Retinal pigment epithelial cell (primary cell): ENCODE results near the gene AKAP8L.

Source experiments
- DNase-seq: peaks from one replicate; pipeline ENCODE4 v3.0.0-alpha.2; 2010; ENCODE audit warnings: low read depth
- H3K4me3 ChIP-seq: 2 replicates; pipeline ENCODE4 v1.5.1; 2011; ENCODE audit warnings: mild to moderate bottlenecking, low read length, control low read depth, moderate library complexity
- TF ChIP-seq, protein P1 (sequence below): conservative IDR thresholded peaks from 2 replicates; pipeline ENCODE4 v1.5.1; 2011; ENCODE audit warnings: low read depth, low read length, control low read depth, inconsistent platforms

Gene AKAP8L

GRCh38 chr19:15418579-15419412, at the start of gene AKAP8L:
TSS of gene AKAP8L (minus strand) at chr19:15418988. CDS start at chr19:15418923, 65 bp downstream.
- peak; percentile 99 for DNase-seq
- peak within 1 kb of the TSS; percentile 96 for H3K4me3 ChIP-seq
- TF ChIP-seq, protein P1, sequence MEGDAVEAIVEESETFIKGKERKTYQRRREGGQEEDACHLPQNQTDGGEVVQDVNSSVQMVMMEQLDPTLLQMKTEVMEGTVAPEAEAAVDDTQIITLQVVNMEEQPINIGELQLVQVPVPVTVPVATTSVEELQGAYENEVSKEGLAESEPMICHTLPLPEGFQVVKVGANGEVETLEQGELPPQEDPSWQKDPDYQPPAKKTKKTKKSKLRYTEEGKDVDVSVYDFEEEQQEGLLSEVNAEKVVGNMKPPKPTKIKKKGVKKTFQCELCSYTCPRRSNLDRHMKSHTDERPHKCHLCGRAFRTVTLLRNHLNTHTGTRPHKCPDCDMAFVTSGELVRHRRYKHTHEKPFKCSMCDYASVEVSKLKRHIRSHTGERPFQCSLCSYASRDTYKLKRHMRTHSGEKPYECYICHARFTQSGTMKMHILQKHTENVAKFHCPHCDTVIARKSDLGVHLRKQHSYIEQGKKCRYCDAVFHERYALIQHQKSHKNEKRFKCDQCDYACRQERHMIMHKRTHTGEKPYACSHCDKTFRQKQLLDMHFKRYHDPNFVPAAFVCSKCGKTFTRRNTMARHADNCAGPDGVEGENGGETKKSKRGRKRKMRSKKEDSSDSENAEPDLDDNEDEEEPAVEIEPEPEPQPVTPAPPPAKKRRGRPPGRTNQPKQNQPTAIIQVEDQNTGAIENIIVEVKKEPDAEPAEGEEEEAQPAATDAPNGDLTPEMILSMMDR: peak; percentile 76

DNA sequence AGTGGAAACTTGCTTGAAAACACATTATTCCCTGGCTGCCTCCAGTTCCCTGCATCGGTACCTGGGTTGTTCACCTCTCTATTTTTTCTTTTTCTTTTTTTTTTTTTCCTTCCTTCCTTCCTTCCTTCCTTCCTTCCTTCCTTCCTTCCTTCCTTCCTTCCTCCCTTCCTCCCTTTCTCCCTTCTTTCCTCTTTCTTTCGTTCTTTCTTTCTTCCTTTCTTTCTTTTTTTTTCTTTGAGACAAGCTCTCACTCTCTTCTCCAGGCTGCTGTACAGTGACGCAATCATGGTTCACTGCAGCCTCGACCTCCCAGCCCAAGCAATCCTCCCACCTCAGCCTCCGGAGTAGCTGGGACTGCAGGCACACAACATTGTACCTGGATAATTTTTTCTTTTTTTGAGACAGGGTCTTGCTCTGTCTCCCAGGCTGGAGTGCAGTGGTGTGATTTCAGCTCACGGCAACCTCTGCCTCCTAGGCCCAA, 49.0 kb upstream of the AKAP8L start:
- no peak for DNase-seq
- TF ChIP-seq, protein P1: no peak
- H3K4me3 ChIP-seq: no peak overlapping the region

GRCh38 chr19:15466851-15467733, 48.3 kb upstream of the AKAP8L start:
- DNase-seq: no peak
- TF ChIP-seq, protein P1: no peak
- H3K4me3 ChIP-seq: no peak overlapping the region

GRCh38 chr19:15464394-15465385, 45.9 kb upstream of the AKAP8L start, which contains the start of gene RASAL3:
TSS of gene RASAL3 (minus strand) at chr19:15464544. CDS start at chr19:15464358, 186 bp downstream.
- DNase-seq: no peak
- TF ChIP-seq, protein P1: no peak
- no peak within 1 kb of the TSS for H3K4me3 ChIP-seq

DNA sequence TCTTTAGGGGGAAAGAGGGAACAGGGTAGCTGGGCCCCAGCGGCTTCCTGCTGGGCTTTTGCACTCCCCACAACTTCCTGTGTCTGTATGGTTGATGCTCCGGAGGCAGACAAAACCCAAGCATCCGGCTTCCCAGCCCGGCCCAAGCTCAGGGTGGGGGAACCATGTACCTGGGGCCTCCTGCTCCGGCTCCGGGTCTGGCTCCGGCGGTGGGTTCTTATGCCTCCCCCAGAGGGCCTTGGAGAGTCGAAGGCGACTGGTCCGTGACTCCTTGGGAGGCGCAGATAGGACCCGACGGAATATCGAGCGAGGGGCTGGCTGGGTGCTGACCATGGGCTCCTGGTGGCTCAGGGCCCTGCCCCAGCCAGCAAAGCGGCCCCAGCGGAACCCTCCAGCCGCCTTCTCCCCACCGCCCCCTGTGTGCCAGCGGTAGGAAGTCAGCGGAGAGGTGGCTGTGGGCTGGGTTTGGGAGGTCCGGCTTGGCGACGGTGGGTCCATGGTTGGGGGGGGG, 45.1 kb upstream of the AKAP8L start:
- TF ChIP-seq, protein P1: no peak
- H3K4me3 ChIP-seq: no peak overlapping the region
- no peak for DNase-seq

- no peak overlapping the region for H3K4me3 ChIP-seq
- no peak for DNase-seq
- TF ChIP-seq, protein P1: no peak
Measured at GRCh38 chr19:15461694-15462093, 42.9 kb upstream of the AKAP8L start.
